Adipocyte (in vitro differentiated cells): ENCODE data around the gene DPM1.

Experiments
- DNase-seq: peaks from one replicate; pipeline ENCODE4 v3.0.0-alpha.2; 2015; ENCODE audit warnings: low read depth
- H3K27me3 ChIP-seq: replicated peaks from 2 replicates; pipeline ENCODE4 v1.7.0; 2013; ENCODE audit warnings: mild to moderate bottlenecking, low read length, moderate library complexity; ENCODE audit not compliant: control insufficient read depth, insufficient read depth
- H3K36me3 ChIP-seq: 2 replicates; pipeline ENCODE4 v1.7.0; 2013; ENCODE audit warnings: low read length, mild to moderate bottlenecking, moderate library complexity; ENCODE audit not compliant: control insufficient read depth, insufficient read depth, severe bottlenecking
- H3K4me1 ChIP-seq: 2 replicates; pipeline ENCODE4 v1.7.0; 2013; ENCODE audit warnings: mild to moderate bottlenecking, low read length, moderate library complexity; ENCODE audit not compliant: control insufficient read depth, insufficient read depth
- H3K4me3 ChIP-seq: 2 replicates; pipeline ENCODE4 v1.7.0; 2013; ENCODE audit warnings: mild to moderate bottlenecking, low read length, moderate library complexity
- H3K9ac ChIP-seq: 2 replicates; pipeline ENCODE4 v1.7.0; 2013; ENCODE audit warnings: mild to moderate bottlenecking, low read length, moderate library complexity
- H3K9me3 ChIP-seq: 2 replicates; pipeline ENCODE4 v1.7.0; 2013; ENCODE audit warnings: mild to moderate bottlenecking, low read length, moderate library complexity; ENCODE audit not compliant: control insufficient read depth

DPM1 gene

DNA sequence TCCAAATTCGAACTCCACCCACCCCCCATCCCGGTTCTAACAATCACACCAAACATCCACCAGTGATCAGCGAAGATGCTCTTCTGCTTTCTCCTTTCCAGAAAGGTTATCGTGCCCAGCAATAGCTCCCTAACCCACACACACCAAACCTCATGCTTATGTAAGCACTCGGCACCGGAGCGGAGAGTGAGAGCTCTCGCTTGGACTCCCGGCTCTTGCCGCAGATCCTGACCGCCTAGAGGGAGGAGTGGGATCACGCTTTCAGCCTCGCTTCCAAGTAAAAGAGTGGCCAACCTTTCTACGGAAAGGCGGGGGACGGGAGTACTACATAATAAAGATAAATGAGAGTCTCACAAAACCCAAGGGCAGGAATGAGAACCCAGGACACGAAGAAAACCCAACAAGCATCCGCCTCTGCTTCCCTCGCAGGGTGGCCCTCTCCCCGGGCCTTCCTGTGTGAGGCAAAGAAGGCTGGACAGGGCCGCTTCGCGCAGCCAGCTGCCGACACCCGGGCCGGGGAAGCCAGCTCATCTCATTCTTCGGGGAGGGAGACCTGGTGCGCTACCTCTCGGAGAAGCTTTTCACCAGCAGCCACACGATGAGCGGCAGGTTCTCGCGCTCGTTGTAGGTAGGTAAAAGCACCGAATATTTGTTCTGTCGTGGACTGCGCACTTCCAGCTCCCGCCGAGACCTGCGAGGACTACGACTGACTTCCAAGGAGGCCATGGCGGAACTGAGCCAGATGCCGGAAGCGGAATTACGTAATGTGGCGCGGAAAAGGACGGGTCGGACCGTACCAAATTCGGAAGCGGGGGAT is at the start of gene DPM1:
DPM1 (minus strand) TSS at position 735 of the 817 bp plus-strand sequence; CDS start at position 726, 9 bp downstream.
- peak; percentile 97 for DNase-seq
- Histone ChIP-seq H3K27me3 (no peaks in the 10 kb centered on the region), H3K4me1 (peaks cover 43% of the 10 kb centered on the region), H3K4me3 (peak within 1 kb of the TSS; percentile 98), H3K9me3 (peaks cover 4% of the 10 kb centered on the region), H3K9ac (peak within 1 kb of the TSS; percentile 98), H3K36me3 (peaks cover 31% of the 10 kb centered on the region)

- H3K4me1 ChIP-seq, result no peaks in the 10 kb centered on the region
- peaks cover 20% of the 10 kb centered on the region for H3K27me3 ChIP-seq
- H3K36me3 ChIP-seq, result no peaks in the 10 kb centered on the region
- H3K9ac ChIP-seq, result no peak overlapping the region
- no peak overlapping the region for H3K4me3 ChIP-seq
- no peak for DNase-seq
- H3K9me3 ChIP-seq, result no peaks in the 10 kb centered on the region
Observed at GRCh38 chr20:51005214-51005613, 46.9 kb upstream of the DPM1 start.

DNA sequence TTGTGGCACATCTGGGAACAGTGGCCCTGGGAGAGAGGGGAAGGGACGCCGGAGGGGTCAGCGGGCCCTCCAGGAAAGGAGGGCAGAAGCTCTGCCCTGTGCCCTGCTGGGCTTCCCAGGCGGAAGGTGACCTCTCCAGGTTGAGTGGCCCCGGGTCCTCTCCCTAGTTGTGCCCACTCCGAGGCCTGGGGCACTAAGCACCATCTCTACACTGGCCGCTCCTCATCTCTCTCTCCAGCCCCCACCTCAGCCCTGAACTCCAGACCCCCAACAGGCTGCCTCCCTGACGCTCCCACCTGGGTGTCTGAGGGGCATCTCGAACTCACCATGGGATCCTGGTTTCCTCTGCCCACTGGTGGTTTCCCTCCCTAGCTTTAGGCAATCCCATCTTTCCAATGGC is 46.4 kb upstream of the DPM1 start:
- DNase-seq, result no peak
- Histone ChIP-seq H3K36me3 (no peaks in the 10 kb centered on the region), H3K27me3 (peaks cover 20% of the 10 kb centered on the region), H3K9ac (no peak overlapping the region), H3K9me3 (no peaks in the 10 kb centered on the region), H3K4me1 (no peaks in the 10 kb centered on the region), H3K4me3 (no peak overlapping the region)

DNA sequence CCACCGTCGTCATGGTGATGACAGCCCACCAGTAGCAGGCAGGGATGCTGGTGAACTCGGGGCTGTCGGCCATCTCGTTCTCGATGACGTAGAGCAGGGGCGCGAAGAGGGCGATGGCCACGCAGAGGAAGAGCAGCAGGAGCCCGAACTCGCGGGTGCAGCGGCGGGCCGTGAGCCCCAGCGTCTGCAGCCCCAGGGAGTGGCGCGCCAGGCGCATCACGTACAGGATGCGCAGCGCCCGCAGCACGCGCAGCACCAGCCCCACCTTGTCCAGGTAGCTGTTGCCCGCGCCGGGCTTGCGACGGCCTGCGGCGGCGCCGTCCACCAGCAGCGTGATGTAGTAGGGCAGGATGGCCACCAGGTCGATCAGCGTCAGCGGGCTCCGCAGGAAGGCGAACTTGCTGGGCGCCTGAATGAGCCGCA is 46.0 kb upstream of the DPM1 start:
- Histone ChIP-seq H3K4me3 (no peak overlapping the region), H3K9ac (no peak overlapping the region), H3K36me3 (no peaks in the 10 kb centered on the region), H3K27me3 (peaks cover 21% of the 10 kb centered on the region), H3K4me1 (no peaks in the 10 kb centered on the region), H3K9me3 (no peaks in the 10 kb centered on the region)
- DNase-seq, result no peak

- DNase-seq, result no peak
- no peak overlapping the region for H3K4me3 ChIP-seq
- H3K4me1 ChIP-seq, result no peaks in the 10 kb centered on the region
- H3K36me3 ChIP-seq, result no peaks in the 10 kb centered on the region
- no peaks in the 10 kb centered on the region for H3K9me3 ChIP-seq
- no peak overlapping the region for H3K9ac ChIP-seq
- H3K27me3 ChIP-seq, result peaks cover 27% of the 10 kb centered on the region
Observed at GRCh38 chr20:51003753-51004152, 45.4 kb upstream of the DPM1 start.

- DNase-seq, result no peak
- Histone ChIP-seq H3K9me3 (no peaks in the 10 kb centered on the region), H3K36me3 (no peaks in the 10 kb centered on the region), H3K27me3 (peaks cover 32% of the 10 kb centered on the region), H3K9ac (no peak overlapping the region), H3K4me1 (peaks cover 3% of the 10 kb centered on the region), H3K4me3 (no peak overlapping the region)
Observed at GRCh38 chr20:51002633-51003032, 44.3 kb upstream of the DPM1 start.

DNA sequence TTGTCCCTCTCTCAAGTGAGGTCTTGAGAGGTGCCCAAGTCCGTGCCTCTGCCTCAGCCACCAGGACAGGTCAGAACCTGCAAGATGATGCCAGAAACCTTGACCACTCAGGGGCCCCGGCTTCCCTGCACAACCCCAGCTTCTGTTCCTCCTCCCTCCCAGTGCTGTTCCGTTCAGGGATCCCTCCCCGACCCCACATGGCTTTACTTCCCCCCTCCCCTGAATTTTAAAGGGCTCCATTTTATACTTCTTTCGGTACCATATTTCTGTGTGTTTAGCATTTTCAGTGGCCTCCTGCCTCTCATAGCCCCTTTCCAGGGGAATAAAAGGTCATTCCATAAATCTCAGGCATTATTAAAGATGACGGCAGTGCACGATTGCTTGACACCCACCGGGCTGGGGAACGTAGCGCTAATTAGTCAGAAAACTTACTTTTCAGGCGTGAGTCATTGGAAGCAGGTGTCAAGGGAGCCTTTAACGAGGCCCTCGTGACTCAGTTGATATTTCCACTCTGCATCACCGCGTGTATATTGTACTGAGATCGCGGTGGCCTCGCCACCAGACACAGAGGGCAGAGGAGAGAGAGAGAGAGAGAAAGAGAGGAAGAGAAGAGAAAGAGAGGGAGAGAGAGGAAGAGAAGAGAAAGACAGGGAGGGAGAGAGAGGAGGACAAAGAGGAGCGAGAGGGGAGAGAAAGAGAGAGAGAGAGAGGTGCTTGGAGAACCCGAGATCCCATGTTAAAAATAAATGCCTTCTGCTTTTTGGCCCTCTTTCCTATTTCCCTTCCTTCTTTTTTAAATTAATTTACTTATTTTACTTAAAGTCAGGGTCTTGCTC is 43.3 kb upstream of the DPM1 start:
- Histone ChIP-seq H3K4me1 (peaks cover 11% of the 10 kb centered on the region), H3K9me3 (no peaks in the 10 kb centered on the region), H3K27me3 (peaks cover 41% of the 10 kb centered on the region), H3K9ac (no peak overlapping the region), H3K4me3 (no peak overlapping the region), H3K36me3 (no peaks in the 10 kb centered on the region)
- no peak for DNase-seq

DNA sequence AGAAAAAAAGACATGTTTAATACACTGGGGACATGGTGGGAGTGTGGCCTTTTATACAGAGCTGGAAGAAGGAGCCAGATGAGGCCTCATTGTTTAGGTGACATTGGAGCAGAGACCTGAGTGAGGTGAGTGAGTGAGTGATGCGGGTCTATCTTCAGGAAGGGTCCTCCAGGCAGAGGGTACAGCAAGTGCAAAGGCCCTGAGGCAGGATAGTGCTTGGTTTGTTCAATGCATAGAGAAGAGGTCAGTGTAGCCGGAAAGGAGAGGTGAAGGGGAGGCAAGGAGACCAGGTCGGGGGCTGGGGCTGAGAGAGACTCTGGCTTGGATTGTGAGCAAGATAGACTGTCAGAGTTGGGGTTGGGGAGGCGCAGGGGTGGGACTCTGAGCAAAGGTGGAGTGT is 41.0 kb upstream of the DPM1 start:
- peaks cover 11% of the 10 kb centered on the region for H3K4me1 ChIP-seq
- no peaks in the 10 kb centered on the region for H3K9me3 ChIP-seq
- H3K9ac ChIP-seq, result no peak overlapping the region
- no peak overlapping the region for H3K4me3 ChIP-seq
- H3K27me3 ChIP-seq, result peaks cover 41% of the 10 kb centered on the region
- DNase-seq, result no peak
- H3K36me3 ChIP-seq, result no peaks in the 10 kb centered on the region

GRCh38 chr20:50996901-50997865 is 38.9 kb upstream of the DPM1 start:
- Histone ChIP-seq H3K9ac (no peak overlapping the region), H3K27me3 (peaks cover 39% of the 10 kb centered on the region), H3K9me3 (no peaks in the 10 kb centered on the region), H3K4me1 (peaks cover 11% of the 10 kb centered on the region), H3K4me3 (no peak overlapping the region), H3K36me3 (no peaks in the 10 kb centered on the region)
- DNase-seq, result no peak

DNA sequence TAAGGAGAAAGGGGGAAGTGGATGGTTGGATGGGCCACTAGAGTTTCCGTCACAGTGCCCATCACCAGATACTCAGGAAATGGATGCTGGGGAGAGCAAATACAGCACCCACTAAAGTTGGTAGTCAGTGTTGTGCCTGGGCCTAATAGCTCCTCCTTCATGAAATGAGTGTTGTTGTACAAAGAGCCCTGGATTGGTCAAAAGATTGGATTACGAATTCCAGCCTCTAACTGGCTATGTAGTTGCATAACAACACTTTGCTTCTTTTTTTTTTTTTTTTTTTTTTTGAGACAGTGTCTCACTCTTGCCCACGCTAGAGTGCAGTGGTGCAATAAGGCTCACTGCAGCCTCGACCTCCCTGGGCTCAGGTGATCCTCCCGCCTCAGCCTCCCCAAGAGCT is 37.2 kb upstream of the DPM1 start:
- Histone ChIP-seq H3K27me3 (peaks cover 24% of the 10 kb centered on the region), H3K9ac (no peak overlapping the region)

More for the DNA sequence above, 37.2 kb upstream of the DPM1 start:
- no peak overlapping the region for H3K4me3 ChIP-seq
- no peaks in the 10 kb centered on the region for H3K36me3 ChIP-seq
- peak; percentile 46 for DNase-seq
- H3K9me3 ChIP-seq, result no peaks in the 10 kb centered on the region
- peaks cover 11% of the 10 kb centered on the region for H3K4me1 ChIP-seq
